ENCODE measurements around the gene ASCC2. TPM values are rescaled to one million over a fixed set of nuclear protein-coding genes. Genes with fewer than 3 reads are reported as not detected.

Gene ASCC2
- total and polyA plus RNA-seq, 5 donors from 2014 or later, result 39.3 to 94.0 (median 42.8) TPM

DNA sequence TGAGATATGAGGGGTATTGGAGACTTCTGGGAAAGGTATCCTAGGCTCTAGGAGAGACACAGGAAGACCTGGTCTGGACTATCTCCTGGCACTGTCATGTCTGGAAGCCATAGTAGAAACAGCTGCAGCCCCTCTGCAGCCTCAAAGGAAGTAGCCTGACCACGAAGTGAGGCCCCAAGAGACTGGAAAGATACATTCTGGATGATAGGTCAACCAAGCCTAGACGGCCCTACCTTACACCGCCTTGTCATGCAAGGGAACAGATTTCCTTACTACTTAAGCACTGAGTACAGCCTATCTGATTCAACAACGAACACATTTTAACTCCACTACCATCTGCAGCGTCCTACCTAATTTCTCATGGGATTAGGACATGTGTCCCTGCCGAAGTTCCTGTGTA is 39.8 kb downstream of the ASCC2 start:
- Mint-ChIP-seq H3K4me1 (peaks cover 0 to 6% (median 0%) of the 10 kb centered on the region in 4 donors), H3K27ac (peak overlapping the region in 1 of 3 donors; percentile 78), H3K36me3 (peaks cover 38% of the 10 kb centered on the region), H3K4me3 (no peak overlapping the region), H3K9me3 (no peaks in the 10 kb centered on the region), H3K27me3 (no peaks in the 10 kb centered on the region)
- ATAC-seq (ENCODE audit: low read depth in 2 of 2) (no peak), DNase-seq (no peak)
- H3K4me1 ChIP-seq (ENCODE audit: control insufficient read depth, insufficient read depth, low read length, poor library complexity, severe bottlenecking), result no peaks in the 10 kb centered on the region
- no peaks in the 10 kb centered on the region for H3K27me3 ChIP-seq (ENCODE audit: control insufficient read depth, insufficient read depth, low read length)
- H3K4me3 ChIP-seq (ENCODE audit: low read depth, low read length), result no peak overlapping the region
- no peak overlapping the region for H3K27ac ChIP-seq (ENCODE audit: insufficient read depth, low read length, poor library complexity, severe bottlenecking)
- H3K36me3 ChIP-seq (ENCODE audit: control insufficient read depth, insufficient read depth, low read length), result peaks cover 85% of the 10 kb centered on the region
- no peaks in the 10 kb centered on the region for H3K9me3 ChIP-seq (ENCODE audit: control insufficient read depth in 2 of 2, low read length in 2 of 2)

DNA sequence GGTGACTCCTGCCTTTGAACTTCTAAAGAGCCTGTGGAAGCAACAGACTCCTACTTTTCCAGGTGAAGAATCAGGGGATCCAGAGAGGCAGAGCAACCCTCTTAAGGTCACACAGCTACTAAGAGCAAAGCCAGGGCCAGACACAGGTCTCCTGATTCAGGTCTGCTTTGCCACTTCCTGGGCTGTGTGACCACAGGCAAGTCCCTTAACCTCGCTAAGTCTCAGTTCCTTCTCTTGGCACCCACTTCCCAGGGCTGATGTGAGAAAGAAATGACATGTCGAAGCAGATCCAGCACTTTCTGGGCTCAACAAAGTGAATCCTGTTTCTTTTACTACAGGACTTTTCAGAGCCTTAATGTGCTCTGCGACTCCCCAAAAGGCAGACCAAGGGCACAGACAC is 40.7 kb downstream of the ASCC2 start:
- H3K4me1 Mint-ChIP-seq, result peaks cover 0 to 6% (median 0%) of the 10 kb centered on the region in 4 donors

DNA sequence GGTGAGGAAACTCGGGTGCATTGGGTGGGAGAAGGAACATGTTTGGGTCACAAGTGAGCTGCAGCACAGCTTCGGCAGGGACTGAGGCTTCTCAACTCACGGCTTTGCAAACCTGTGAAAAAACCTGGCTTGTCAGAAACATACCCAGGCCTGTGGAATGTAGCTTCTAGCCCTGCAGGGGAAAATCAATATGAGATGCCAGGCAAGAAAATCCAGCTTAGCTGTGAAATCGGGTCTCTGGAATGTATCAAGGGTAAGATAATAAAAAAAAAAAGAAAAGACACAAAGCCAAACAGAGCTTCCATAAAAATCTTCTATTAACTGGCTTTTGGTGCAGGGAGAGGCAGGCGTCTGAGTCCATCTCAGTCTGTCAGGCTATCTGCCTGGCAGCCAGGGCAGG is 42.4 kb downstream of the ASCC2 start:
- Histone ChIP-seq H3K9me3 (ENCODE audit: control insufficient read depth in 2 of 2, low read length in 2 of 2) (no peaks in the 10 kb centered on the region), H3K27me3 (ENCODE audit: control insufficient read depth, insufficient read depth, low read length) (no peaks in the 10 kb centered on the region), H3K27ac (ENCODE audit: insufficient read depth, low read length, poor library complexity, severe bottlenecking) (no peak overlapping the region), H3K4me3 (ENCODE audit: low read depth, low read length) (no peak overlapping the region), H3K36me3 (ENCODE audit: control insufficient read depth, insufficient read depth, low read length) (peaks cover 85% of the 10 kb centered on the region), H3K4me1 (ENCODE audit: control insufficient read depth, insufficient read depth, low read length, poor library complexity, severe bottlenecking) (no peaks in the 10 kb centered on the region)
- Mint-ChIP-seq H3K27me3 (no peaks in the 10 kb centered on the region), H3K36me3 (peaks cover 27% of the 10 kb centered on the region), H3K4me1 (peaks cover 0 to 6% (median 0%) of the 10 kb centered on the region in 4 donors), H3K9me3 (no peaks in the 10 kb centered on the region), H3K4me3 (no peak overlapping the region), H3K27ac (no peak overlapping the region)
- DNase-seq, result no peak
- ATAC-seq (ENCODE audit: low read depth in 2 of 2), result no peak

More for the DNA sequence above, 40.7 kb downstream of the ASCC2 start:
- no peak overlapping the region for H3K4me3 Mint-ChIP-seq
- peak in 1 of 3 donors; percentile 24 for DNase-seq
- Histone ChIP-seq H3K27ac (ENCODE audit: insufficient read depth, low read length, poor library complexity, severe bottlenecking) (no peak overlapping the region), H3K4me3 (ENCODE audit: low read depth, low read length) (no peak overlapping the region), H3K27me3 (ENCODE audit: control insufficient read depth, insufficient read depth, low read length) (no peaks in the 10 kb centered on the region), H3K36me3 (ENCODE audit: control insufficient read depth, insufficient read depth, low read length) (peaks cover 89% of the 10 kb centered on the region), H3K9me3 (ENCODE audit: control insufficient read depth in 2 of 2, low read length in 2 of 2) (no peaks in the 10 kb centered on the region), H3K4me1 (ENCODE audit: control insufficient read depth, insufficient read depth, low read length, poor library complexity, severe bottlenecking) (no peaks in the 10 kb centered on the region)
- peaks cover 38% of the 10 kb centered on the region for H3K36me3 Mint-ChIP-seq
- H3K27me3 Mint-ChIP-seq, result no peaks in the 10 kb centered on the region
- H3K9me3 Mint-ChIP-seq, result no peaks in the 10 kb centered on the region
- peak overlapping the region in 1 of 3 donors; percentile 78 for H3K27ac Mint-ChIP-seq
- no peak for ATAC-seq (ENCODE audit: low read depth in 2 of 2)

DNA sequence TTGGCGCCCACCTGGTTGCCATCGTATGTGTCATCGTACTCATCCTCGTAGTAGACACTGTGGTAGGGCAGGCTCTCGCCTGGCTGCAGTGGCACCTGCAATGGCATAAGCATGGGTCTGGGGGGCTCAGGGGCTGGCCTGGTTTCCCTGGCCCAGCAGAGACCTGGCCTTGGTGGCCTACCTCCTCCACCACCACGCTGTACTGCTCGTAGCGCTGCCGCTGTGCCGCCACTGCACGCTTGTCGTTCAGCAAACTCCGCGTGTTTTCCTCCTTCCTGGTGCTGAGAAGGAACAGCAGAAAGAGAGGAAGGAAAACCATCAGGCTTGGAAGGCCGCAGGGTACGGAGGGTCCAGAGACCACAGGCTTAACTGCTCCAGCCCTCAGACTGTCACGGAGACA is 44.7 kb downstream of the ASCC2 start:
- no peak for ATAC-seq (ENCODE audit: low read depth in 2 of 2)
- Histone ChIP-seq H3K4me1 (ENCODE audit: control insufficient read depth, insufficient read depth, low read length, poor library complexity, severe bottlenecking) (no peaks in the 10 kb centered on the region), H3K4me3 (ENCODE audit: low read depth, low read length) (no peak overlapping the region), H3K27me3 (ENCODE audit: control insufficient read depth, insufficient read depth, low read length) (no peaks in the 10 kb centered on the region), H3K36me3 (ENCODE audit: control insufficient read depth, insufficient read depth, low read length) (peaks cover 84% of the 10 kb centered on the region), H3K27ac (ENCODE audit: insufficient read depth, low read length, poor library complexity, severe bottlenecking) (no peak overlapping the region), H3K9me3 (ENCODE audit: control insufficient read depth in 2 of 2, low read length in 2 of 2) (no peaks in the 10 kb centered on the region)
- H3K27ac Mint-ChIP-seq, result no peak overlapping the region
- H3K9me3 Mint-ChIP-seq, result no peaks in the 10 kb centered on the region
- H3K4me1 Mint-ChIP-seq, result peaks cover 0 to 1% (median 0%) of the 10 kb centered on the region in 4 donors
- H3K36me3 Mint-ChIP-seq, result peaks cover 32% of the 10 kb centered on the region
- H3K27me3 Mint-ChIP-seq, result no peaks in the 10 kb centered on the region
- H3K4me3 Mint-ChIP-seq, result no peak overlapping the region
- no peak for DNase-seq

DNA sequence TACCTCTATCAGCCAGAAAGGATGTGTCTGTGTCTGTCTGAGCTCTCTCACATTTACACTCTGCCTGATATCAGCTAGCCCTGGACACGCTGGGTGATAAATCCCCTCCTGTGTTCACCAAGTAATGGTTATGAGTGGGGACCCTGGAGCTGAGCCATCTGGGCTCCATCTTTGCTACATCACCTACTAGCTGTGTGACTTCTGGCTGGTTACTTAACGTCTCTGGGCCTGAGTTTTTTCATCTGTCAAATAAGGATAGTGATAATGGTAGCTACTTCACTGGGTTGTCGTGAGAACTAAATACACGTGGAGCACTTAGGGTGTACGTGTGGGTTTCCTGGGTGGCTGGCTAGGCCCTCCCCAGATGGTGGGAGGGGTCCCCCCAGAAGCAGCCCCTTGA is 48.0 kb downstream of the ASCC2 start:
- Histone ChIP-seq H3K36me3 (ENCODE audit: control insufficient read depth, insufficient read depth, low read length) (peaks cover 66% of the 10 kb centered on the region), H3K4me3 (ENCODE audit: low read depth, low read length) (no peak overlapping the region), H3K9me3 (ENCODE audit: control insufficient read depth in 2 of 2, low read length in 2 of 2) (no peaks in the 10 kb centered on the region), H3K27me3 (ENCODE audit: control insufficient read depth, insufficient read depth, low read length) (no peaks in the 10 kb centered on the region), H3K4me1 (ENCODE audit: control insufficient read depth, insufficient read depth, low read length, poor library complexity, severe bottlenecking) (no peaks in the 10 kb centered on the region), H3K27ac (ENCODE audit: insufficient read depth, low read length, poor library complexity, severe bottlenecking) (no peak overlapping the region)
- no peak overlapping the region for H3K4me3 Mint-ChIP-seq
- H3K9me3 Mint-ChIP-seq, result no peaks in the 10 kb centered on the region
- H3K27me3 Mint-ChIP-seq, result no peaks in the 10 kb centered on the region
- ATAC-seq (ENCODE audit: low read depth in 2 of 2), result no peak
- DNase-seq, result no peak
- H3K36me3 Mint-ChIP-seq, result peaks cover 27% of the 10 kb centered on the region
- peak overlapping the region in 1 of 3 donors; percentile 47 for H3K27ac Mint-ChIP-seq
- no peaks in the 10 kb centered on the region for H3K4me1 Mint-ChIP-seq

DNA sequence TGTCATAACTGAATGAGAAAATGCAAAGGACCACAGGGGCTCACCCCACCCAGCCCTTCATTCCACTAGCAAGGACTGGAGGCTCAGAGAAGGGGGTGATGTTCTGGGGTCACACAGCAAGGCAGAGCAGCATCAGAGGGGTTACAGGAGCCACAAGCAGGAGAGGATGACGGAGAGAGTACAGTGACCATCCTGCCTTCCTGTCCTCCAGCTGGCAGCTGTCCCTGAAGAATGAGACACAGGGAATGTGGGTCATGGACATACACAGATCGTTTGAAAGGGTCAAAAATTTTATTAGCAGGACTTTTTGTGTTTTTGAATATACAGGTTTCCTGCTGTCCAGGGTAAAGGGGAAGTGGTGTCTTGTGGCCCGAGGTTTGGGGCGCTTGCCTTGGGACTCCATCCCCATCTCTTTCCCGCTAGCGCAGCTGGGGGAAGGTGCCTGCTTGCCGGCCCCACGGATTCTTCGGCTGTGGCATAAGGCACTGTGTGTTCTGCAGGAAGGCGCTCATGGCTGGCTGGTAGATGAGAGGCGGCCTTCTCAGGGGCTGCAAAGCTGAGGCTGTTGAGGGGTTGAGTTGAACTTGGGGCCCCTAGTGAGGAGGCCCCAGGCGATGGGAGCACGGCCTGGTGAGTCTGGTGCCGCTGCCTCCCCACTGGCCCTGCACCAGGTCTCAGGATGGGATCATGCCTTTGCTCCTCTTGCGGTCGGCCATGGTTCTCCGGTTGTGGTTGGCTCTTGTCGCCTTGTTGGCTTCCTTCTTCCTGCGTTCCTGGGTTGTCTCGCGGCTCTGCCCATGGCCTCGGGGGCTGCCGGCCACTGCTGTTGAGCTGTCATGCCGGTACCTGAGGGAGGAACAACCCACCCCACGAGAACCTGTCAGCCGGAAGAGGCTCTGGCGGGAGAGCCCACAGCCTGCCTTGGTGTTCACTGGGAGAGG is 49.5 kb downstream of the ASCC2 start:
- Mint-ChIP-seq H3K27me3 (no peaks in the 10 kb centered on the region), H3K27ac (no peak overlapping the region), H3K4me3 (no peak overlapping the region), H3K36me3 (peaks cover 24% of the 10 kb centered on the region), H3K4me1 (no peaks in the 10 kb centered on the region), H3K9me3 (peaks cover 0 to 2% (median 0%) of the 10 kb centered on the region in 7 donors)
- H3K9me3 ChIP-seq (ENCODE audit: control insufficient read depth in 2 of 2, low read length in 2 of 2), result no peaks in the 10 kb centered on the region
- no peak overlapping the region for H3K27ac ChIP-seq (ENCODE audit: insufficient read depth, low read length, poor library complexity, severe bottlenecking)
- peaks cover 55% of the 10 kb centered on the region for H3K36me3 ChIP-seq (ENCODE audit: control insufficient read depth, insufficient read depth, low read length)
- no peaks in the 10 kb centered on the region for H3K4me1 ChIP-seq (ENCODE audit: control insufficient read depth, insufficient read depth, low read length, poor library complexity, severe bottlenecking)
- no peaks in the 10 kb centered on the region for H3K27me3 ChIP-seq (ENCODE audit: control insufficient read depth, insufficient read depth, low read length)
- DNase-seq (no peak), ATAC-seq (ENCODE audit: low read depth in 2 of 2) (no peak)
- no peak overlapping the region for H3K4me3 ChIP-seq (ENCODE audit: low read depth, low read length)

DNA sequence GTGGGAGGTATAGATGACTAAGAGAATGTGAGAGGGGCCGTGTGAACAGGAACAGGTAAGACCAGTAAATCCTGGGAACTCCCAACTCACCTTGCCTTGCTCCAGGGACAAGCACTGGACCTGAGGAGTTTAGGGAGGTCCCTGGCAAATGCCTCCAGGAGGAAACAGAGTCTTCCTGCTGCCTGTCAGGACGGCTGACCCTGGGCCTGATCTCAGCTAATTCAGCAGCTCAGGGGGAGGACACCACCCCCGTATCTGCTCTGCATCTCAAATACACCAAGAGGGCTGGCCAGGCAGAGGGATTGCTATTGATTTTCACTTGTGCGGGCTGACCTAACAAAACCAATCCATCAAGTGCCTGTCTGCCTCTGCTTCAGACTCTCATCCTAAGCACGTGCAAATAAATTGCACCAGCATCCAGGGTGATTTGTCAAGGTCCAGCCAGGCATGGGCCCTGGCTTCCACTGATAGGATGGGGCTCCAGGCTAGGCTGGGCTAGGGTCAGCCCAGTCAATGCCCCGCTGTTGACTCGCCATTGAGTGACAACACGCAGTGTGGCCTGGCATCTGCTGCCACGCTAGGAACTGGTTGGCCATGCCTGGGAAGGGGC is 50.6 kb downstream of the ASCC2 start:
- H3K9me3 Mint-ChIP-seq, result peaks cover 0 to 2% (median 0%) of the 10 kb centered on the region in 7 donors
- H3K27me3 ChIP-seq (ENCODE audit: control insufficient read depth, insufficient read depth, low read length), result no peaks in the 10 kb centered on the region
- H3K27ac Mint-ChIP-seq, result no peak overlapping the region
- H3K9me3 ChIP-seq (ENCODE audit: control insufficient read depth in 2 of 2, low read length in 2 of 2), result no peaks in the 10 kb centered on the region
- DNase-seq, result no peak
- H3K36me3 Mint-ChIP-seq, result peaks cover 24% of the 10 kb centered on the region
- no peaks in the 10 kb centered on the region for H3K4me1 Mint-ChIP-seq
- peaks cover 44% of the 10 kb centered on the region for H3K36me3 ChIP-seq (ENCODE audit: control insufficient read depth, insufficient read depth, low read length)
- H3K27ac ChIP-seq (ENCODE audit: insufficient read depth, low read length, poor library complexity, severe bottlenecking), result no peak overlapping the region
- H3K4me1 ChIP-seq (ENCODE audit: control insufficient read depth, insufficient read depth, low read length, poor library complexity, severe bottlenecking), result no peaks in the 10 kb centered on the region
- ATAC-seq (ENCODE audit: low read depth in 2 of 2), result no peak
- no peak overlapping the region for H3K4me3 ChIP-seq (ENCODE audit: low read depth, low read length)
- no peaks in the 10 kb centered on the region for H3K27me3 Mint-ChIP-seq
- no peak overlapping the region for H3K4me3 Mint-ChIP-seq

Data from CD4-positive, CD25-positive, alpha-beta regulatory T cell (primary cell).